ENCODE measurements around the gene MCOLN3.

Gene MCOLN3

DNA sequence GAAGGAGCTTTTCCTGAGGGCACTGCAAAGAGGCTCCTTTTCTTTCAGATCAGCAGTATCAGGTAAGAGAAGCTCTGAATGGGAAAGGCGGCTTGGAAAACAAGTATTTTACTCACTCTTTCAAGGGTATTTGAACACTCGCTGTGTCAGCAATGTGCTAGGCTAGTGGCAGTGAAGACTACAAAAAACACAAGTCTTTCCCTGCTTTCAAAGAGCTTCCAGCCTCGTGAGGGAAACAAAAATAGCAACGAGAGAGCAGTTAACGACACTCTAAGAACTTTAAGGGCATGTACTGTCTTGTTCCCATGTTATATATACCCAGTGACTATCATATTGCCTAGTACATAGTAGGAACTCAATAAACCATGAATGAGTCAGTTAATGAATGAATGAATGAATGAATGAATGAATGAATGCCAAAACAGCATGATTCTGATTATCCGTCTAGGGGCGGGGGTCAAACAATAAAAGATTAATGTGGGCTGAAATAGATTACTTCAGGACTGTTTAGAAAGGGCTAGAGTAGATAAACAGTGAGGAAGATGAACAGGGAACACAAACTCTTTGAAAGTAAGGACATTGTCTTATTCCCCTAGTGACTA is 14.2 kb upstream of the MCOLN3 start (continued):
- TF ChIP-seq ZNF10 (tag by site-specific recombination; IDR thresholded peaks at IDR 0.05) (no peak), ZNF366 (tag by site-specific recombination; conservative IDR thresholded peaks at IDR 0.05) (peak; percentile 37; the same call in 1 of the 2 replicates), ZNF664 (tag by site-specific recombination; IDR thresholded peaks at IDR 0.05) (peak; percentile 96), ZNF580 (tag by site-specific recombination; IDR thresholded peaks at IDR 0.05) (peak; percentile 11; the same call in 1 of the 2 replicates), ZNF585B (tag by site-specific recombination; IDR thresholded peaks at IDR 0.05) (no peak), ZNF175 (tag by site-specific recombination; IDR thresholded peaks at IDR 0.05) (no peak), ZNF658 (tag by site-specific recombination; IDR thresholded peaks at IDR 0.05) (no peak)
- TF ChIP-seq, protein P1, sequence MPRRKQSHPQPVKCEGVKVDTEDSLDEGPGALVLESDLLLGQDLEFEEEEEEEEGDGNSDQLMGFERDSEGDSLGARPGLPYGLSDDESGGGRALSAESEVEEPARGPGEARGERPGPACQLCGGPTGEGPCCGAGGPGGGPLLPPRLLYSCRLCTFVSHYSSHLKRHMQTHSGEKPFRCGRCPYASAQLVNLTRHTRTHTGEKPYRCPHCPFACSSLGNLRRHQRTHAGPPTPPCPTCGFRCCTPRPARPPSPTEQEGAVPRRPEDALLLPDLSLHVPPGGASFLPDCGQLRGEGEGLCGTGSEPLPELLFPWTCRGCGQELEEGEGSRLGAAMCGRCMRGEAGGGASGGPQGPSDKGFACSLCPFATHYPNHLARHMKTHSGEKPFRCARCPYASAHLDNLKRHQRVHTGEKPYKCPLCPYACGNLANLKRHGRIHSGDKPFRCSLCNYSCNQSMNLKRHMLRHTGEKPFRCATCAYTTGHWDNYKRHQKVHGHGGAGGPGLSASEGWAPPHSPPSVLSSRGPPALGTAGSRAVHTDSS (tag by site-specific recombination; IDR thresholded peaks at IDR 0.05) = 0 out of 2 replicates have a peak, but pooled peaks have one; percentile 4

- Histone ChIP-seq H3K4me1 (ENCODE audit: control insufficient read depth, insufficient read depth, low read length) (peaks cover 5% of the 10 kb centered on the region; the same call in 1 of the 2 replicates), H3K4me3 (ENCODE audit: low read depth, low read length) (peak overlapping the region; percentile 45), H3K36me3 (ENCODE audit: control insufficient read depth in 2 of 2, insufficient read depth in 1 of 2, low read length in 2 of 2) (no peaks in the 10 kb centered on the region), H3K9me3 (ENCODE audit: control insufficient read depth, insufficient read depth, low read depth, low read length) (no peaks in the 10 kb centered on the region), H3K27ac (ENCODE audit: extremely low read depth, low read depth, low read length) (peak overlapping the region; percentile 3; the same call in 1 of the 2 replicates)
- ChIA-PET CTCF (interaction anchor here (0.7 to 2.6 kb wide), 3 partner anchors 13 to 197 kb away, joined by 3 to 9 read pairs (median 3); partner anchors contain the start of genes C1orf52 and MCOLN3), POLR2A (interaction anchor here (0.8 to 2.7 kb wide), 2 partner anchors 9 to 13 kb away, joined by 3 to 14 read pairs; partner anchors contain the start of gene MCOLN3)
- TF ChIP-seq ZNF341 (tag by site-specific recombination; IDR thresholded peaks at IDR 0.05; ENCODE audit: low read depth) (peak; percentile 42), ZFP69B (tag by site-specific recombination; IDR thresholded peaks at IDR 0.05) (peak; percentile 54; the same call in 1 of the 2 replicates), ZFP41 (tag by site-specific recombination; IDR thresholded peaks at IDR 0.05; ENCODE audit: borderline replicate concordance) (no peak), ZSCAN30 (tag by site-specific recombination; IDR thresholded peaks at IDR 0.05) (0 out of 2 replicates have a peak, but pooled peaks have one; percentile 40), ZNF324 (tag by site-specific recombination; IDR thresholded peaks at IDR 0.05) (no peak), ZIC2 (tag by site-specific recombination; IDR thresholded peaks at IDR 0.05) (peak; percentile 70), ZNF239 (tag by site-specific recombination; IDR thresholded peaks at IDR 0.05) (no peak), ZSCAN16 (tag by site-specific recombination; IDR thresholded peaks at IDR 0.05) (no peak), ZNF670 (tag by site-specific recombination; IDR thresholded peaks at IDR 0.05; ENCODE audit: low read depth) (no peak), ZNF549 (tag by site-specific recombination; IDR thresholded peaks at IDR 0.05) (no peak), ZNF2 (tag by site-specific recombination; IDR thresholded peaks at IDR 0.05) (peak; percentile 24; the same call in 1 of the 2 replicates), ZNF155 (tag by site-specific recombination; IDR thresholded peaks at IDR 0.05) (no peak), ZNF335 (tag by site-specific recombination; conservative IDR thresholded peaks at IDR 0.05) (peak; percentile 90), GLI4 (tag by site-specific recombination; IDR thresholded peaks at IDR 0.05) (no peak), ZFP37 (tag by site-specific recombination; IDR thresholded peaks at IDR 0.05) (no peak)
- TF ChIP-seq, protein P2, sequence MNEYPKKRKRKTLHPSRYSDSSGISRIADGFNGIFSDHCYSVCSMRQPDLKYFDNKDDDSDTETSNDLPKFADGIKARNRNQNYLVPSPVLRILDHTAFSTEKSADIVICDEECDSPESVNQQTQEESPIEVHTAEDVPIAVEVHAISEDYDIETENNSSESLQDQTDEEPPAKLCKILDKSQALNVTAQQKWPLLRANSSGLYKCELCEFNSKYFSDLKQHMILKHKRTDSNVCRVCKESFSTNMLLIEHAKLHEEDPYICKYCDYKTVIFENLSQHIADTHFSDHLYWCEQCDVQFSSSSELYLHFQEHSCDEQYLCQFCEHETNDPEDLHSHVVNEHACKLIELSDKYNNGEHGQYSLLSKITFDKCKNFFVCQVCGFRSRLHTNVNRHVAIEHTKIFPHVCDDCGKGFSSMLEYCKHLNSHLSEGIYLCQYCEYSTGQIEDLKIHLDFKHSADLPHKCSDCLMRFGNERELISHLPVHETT (tag by site-specific recombination; IDR thresholded peaks at IDR 0.05) = no peak
- TF ChIP-seq, protein P3, sequence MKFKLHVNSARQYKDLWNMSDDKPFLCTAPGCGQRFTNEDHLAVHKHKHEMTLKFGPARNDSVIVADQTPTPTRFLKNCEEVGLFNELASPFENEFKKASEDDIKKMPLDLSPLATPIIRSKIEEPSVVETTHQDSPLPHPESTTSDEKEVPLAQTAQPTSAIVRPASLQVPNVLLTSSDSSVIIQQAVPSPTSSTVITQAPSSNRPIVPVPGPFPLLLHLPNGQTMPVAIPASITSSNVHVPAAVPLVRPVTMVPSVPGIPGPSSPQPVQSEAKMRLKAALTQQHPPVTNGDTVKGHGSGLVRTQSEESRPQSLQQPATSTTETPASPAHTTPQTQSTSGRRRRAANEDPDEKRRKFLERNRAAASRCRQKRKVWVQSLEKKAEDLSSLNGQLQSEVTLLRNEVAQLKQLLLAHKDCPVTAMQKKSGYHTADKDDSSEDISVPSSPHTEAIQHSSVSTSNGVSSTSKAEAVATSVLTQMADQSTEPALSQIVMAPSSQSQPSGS (tag by site-specific recombination; IDR thresholded peaks at IDR 0.05; ENCODE audit: low read depth) = peak; percentile 99
- TF ChIP-seq, protein P1 (tag by site-specific recombination; IDR thresholded peaks at IDR 0.05) = no peak
- TF ChIP-seq, protein P4, sequence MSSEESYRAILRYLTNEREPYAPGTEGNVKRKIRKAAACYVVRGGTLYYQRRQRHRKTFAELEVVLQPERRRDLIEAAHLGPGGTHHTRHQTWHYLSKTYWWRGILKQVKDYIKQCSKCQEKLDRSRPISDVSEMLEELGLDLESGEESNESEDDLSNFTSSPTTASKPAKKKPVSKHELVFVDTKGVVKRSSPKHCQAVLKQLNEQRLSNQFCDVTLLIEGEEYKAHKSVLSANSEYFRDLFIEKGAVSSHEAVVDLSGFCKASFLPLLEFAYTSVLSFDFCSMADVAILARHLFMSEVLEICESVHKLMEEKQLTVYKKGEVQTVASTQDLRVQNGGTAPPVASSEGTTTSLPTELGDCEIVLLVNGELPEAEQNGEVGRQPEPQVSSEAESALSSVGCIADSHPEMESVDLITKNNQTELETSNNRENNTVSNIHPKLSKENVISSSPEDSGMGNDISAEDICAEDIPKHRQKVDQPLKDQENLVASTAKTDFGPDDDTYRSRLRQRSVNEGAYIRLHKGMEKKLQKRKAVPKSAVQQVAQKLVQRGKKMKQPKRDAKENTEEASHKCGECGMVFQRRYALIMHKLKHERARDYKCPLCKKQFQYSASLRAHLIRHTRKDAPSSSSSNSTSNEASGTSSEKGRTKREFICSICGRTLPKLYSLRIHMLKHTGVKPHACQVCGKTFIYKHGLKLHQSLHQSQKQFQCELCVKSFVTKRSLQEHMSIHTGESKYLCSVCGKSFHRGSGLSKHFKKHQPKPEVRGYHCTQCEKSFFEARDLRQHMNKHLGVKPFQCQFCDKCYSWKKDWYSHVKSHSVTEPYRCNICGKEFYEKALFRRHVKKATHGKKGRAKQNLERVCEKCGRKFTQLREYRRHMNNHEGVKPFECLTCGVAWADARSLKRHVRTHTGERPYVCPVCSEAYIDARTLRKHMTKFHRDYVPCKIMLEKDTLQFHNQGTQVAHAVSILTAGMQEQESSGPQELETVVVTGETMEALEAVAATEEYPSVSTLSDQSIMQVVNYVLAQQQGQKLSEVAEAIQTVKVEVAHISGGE (tag by site-specific recombination; conservative IDR thresholded peaks at IDR 0.05; ENCODE audit: low read depth) = no peak
Measured at GRCh38 chr1:85061711-85062424, 13.6 kb upstream of the MCOLN3 start.
